HG03280 (cell line): Measurements from ENCODE around the gene KARS1.
"Not testable (repeated sequence)": the region's sequence is repeated elsewhere in the genome, so short reads cannot be mapped to it uniquely, and the experiment has no call there.

ENCODE experiments used
- ATAC-seq: cut with Tn5 transposase; IDR thresholded peaks from one replicate; pipeline ENCODE4 v1.9.1; 2021; ENCODE audit warnings: mild to moderate bottlenecking, moderate library complexity; ENCODE audit not compliant: unreplicated experiment

The KARS1 gene

GRCh38 chr16:75626806-75627205, 20.7 kb downstream of the KARS1 start:
- ATAC-seq, result no peak

- ATAC-seq, result no peak
These were observed 22.5 kb downstream of the KARS1 start for GRCh38 chr16:75624921-75625334.

GRCh38 chr16:75622761-75623605, 24.5 kb downstream of the KARS1 start, which contains the start of gene ADAT1:
TSS of gene ADAT1 (minus strand) at chr16:75623281. CDS start at chr16:75620799, 2,482 bp downstream.
- peak; percentile 95 for ATAC-seq

GRCh38 chr16:75621170-75621477, 26.3 kb downstream of the KARS1 start:
- no peak for ATAC-seq

GRCh38 chr16:75620326-75621169, 26.9 kb downstream of the KARS1 start:
- no peak for ATAC-seq

GRCh38 chr16:75618780-75619179, 28.7 kb downstream of the KARS1 start:
- no peak for ATAC-seq

- ATAC-seq, result no peak
These were observed 30.3 kb downstream of the KARS1 start for GRCh38 chr16:75617121-75617520.

- peak; percentile 53 for ATAC-seq
These were observed 30.9 kb downstream of the KARS1 start for GRCh38 chr16:75616521-75617010.

- ATAC-seq, result no peak
These were observed 31.8 kb downstream of the KARS1 start for GRCh38 chr16:75615619-75616018.

GRCh38 chr16:75614066-75614897, 33.2 kb downstream of the KARS1 start:
- ATAC-seq, result no peak

- no peak for ATAC-seq
These were observed 41.0 kb downstream of the KARS1 start for GRCh38 chr16:75606507-75606906.

GRCh38 chr16:75603241-75603640, 44.2 kb downstream of the KARS1 start:
- no peak for ATAC-seq

- ATAC-seq, result no peak
These were observed 47.8 kb downstream of the KARS1 start for GRCh38 chr16:75599452-75600277.

GRCh38 chr16:75593825-75594820, 53.3 kb downstream of the KARS1 start:
- no peak for ATAC-seq

- ATAC-seq, result no peak
These were observed 54.2 kb downstream of the KARS1 start for GRCh38 chr16:75593308-75593707.

GRCh38 chr16:75591927-75592326, 55.5 kb downstream of the KARS1 start:
- ATAC-seq, result not testable (repeated sequence)

GRCh38 chr16:75590920-75591843, 56.3 kb downstream of the KARS1 start:
- ATAC-seq, result no peak

- no peak for ATAC-seq
These were observed 58.2 kb downstream of the KARS1 start for GRCh38 chr16:75589306-75589705.
